Testis (tissue), 3 donors: ENCODE measurements around the gene GRM7. TPM values are rescaled to one million over a fixed set of nuclear protein-coding genes. Genes with fewer than 3 reads are reported as not detected.

ENCODE experiments used
- DNase-seq: peaks from one replicate; pipeline ENCODE4 v3.0.0-alpha.2; 2019
- H3K27ac ChIP-seq, 2 donors: fragments of 200-600 bp; sonication (generic); one replicate each; pipeline ENCODE4 v1.5.1; 2019
- H3K27me3 ChIP-seq: fragments of 200-600 bp; sonication (generic); one replicate; pipeline ENCODE4 v1.5.1; 2019
- H3K36me3 ChIP-seq: fragments of 200-600 bp; sonication (generic); one replicate; pipeline ENCODE4 v1.5.1; 2017; ENCODE audit warnings: low read depth; ENCODE audit errors: missing control alignments
- H3K4me1 ChIP-seq: fragments of 200-600 bp; sonication (generic); one replicate; pipeline ENCODE4 v1.5.1; 2019
- H3K4me3 ChIP-seq, 2 donors: fragments of 200-600 bp; sonication (generic); one replicate each; pipeline ENCODE4 v1.5.1; 2017 to 2019
- H3K9me3 ChIP-seq: fragments of 200-600 bp; sonication (generic); one replicate; pipeline ENCODE4 v1.5.1; 2017
- CTCF ChIP-seq, 3 experiments: fragments of 450-650 bp in 2 of 3; fragments of 200-600 bp in 1 of 3; sonication (generic) in 1 of 3; IDR thresholded peaks; one replicate each; pipeline ENCODE4 v1.5.1; 2016 to 2019; ENCODE audit warnings: antibody characterized with exemption in 3 of 3, mild to moderate bottlenecking in 2 of 3, moderate library complexity in 1 of 3
- POLR2A ChIP-seq: fragments of 450-650 bp; IDR thresholded peaks from one replicate; pipeline ENCODE4 v1.6.1; 2017; ENCODE audit warnings: antibody characterized with exemption, mild to moderate bottlenecking, moderate library complexity
- WGBS, 2 donors: methylation state at CpG; one replicate each; pipeline ENCODE4 v1.1.5; 2018; 5-methylcytosine and 5-hydroxymethylcytosine counted together
- intact Hi-C: fragments of 100-400 bp; cut with DNase I; formaldehyde crosslinking; loops from one replicate; pipeline ENCODE4 v1.15.1; 2023; ENCODE audit warnings: low total_unique reads
- polyA plus RNA-seq: library from polyadenylated mRNA; stranded (reverse); fragments of 350-450 nt; fragmentation: Illumina TruSeq; extraction: RNeasy Lipid Tissue Mini Kit (QIAGEN cat#74804); gene quantifications from one replicate; pipeline ENCODE4 v1.2.3, GENCODE V29; 2014; ENCODE audit warnings: low read depth, low replicate concordance; ENCODE audit not compliant: insufficient read depth
- total RNA-seq, 2 donors: library from RNA; depleted of rRNA; stranded (reverse); fragments of >200 nt; gene quantifications; one replicate each; pipeline ENCODE4 v1.2.3, GENCODE V29; 2016

The GRM7 gene
- total and polyA plus RNA-seq, 3 donors from 2014 or later = 2.0 to 3.2 (median 2.7) TPM

- Histone ChIP-seq H3K4me1 (peaks cover 7% of the 10 kb centered on the region), H3K9me3 (no peaks in the 10 kb centered on the region), H3K27me3 (no peaks in the 10 kb centered on the region), H3K4me3 (no peak overlapping the region), H3K27ac (peak overlapping the region in 1 of 2 donors; percentile 31), H3K36me3 (no peaks in the 10 kb centered on the region)
- DNase-seq = no peak
- intact Hi-C loops = no loop called here
- WGBS, 2 donors = 52 to 57% methylated on average over 1 of the region's 1 CpG
- TF ChIP-seq POLR2A (no peak), CTCF (IDR thresholded peaks at IDR 0.05) (no peak)
These were observed 822.5 kb downstream of the GRM7 start for GRCh38 chr3:7683426-7683825.

- 39 to 70% methylated on average over 1 of the region's 1 CpG for WGBS, 2 donors
These were observed 823.3 kb downstream of the GRM7 start for GRCh38 chr3:7684182-7684715.

GRCh38 chr3:7687428-7688147 lies 826.7 kb downstream of the GRM7 start:
- DNase-seq = no peak
- Histone ChIP-seq H3K27me3 (no peaks in the 10 kb centered on the region), H3K4me1 (peaks cover 5% of the 10 kb centered on the region), H3K9me3 (no peaks in the 10 kb centered on the region), H3K27ac (no peak overlapping the region), H3K4me3 (no peak overlapping the region), H3K36me3 (no peaks in the 10 kb centered on the region)
- TF ChIP-seq CTCF (IDR thresholded peaks at IDR 0.05) (no peak), POLR2A (no peak)
- intact Hi-C loops = no loop called here
- WGBS, 2 donors = 90 to 94% methylated on average over 6 of the region's 6 CpGs

More at GRCh38 chr3:7684182-7684715, 823.3 kb downstream of the GRM7 start:
- peaks cover 7% of the 10 kb centered on the region for H3K4me1 ChIP-seq
- no peaks in the 10 kb centered on the region for H3K9me3 ChIP-seq
- TF ChIP-seq POLR2A = no peak
- TF ChIP-seq CTCF (IDR thresholded peaks at IDR 0.05) = no peak
- no peak for DNase-seq
- no peaks in the 10 kb centered on the region for H3K36me3 ChIP-seq
- H3K27ac ChIP-seq = no peak overlapping the region
- no peaks in the 10 kb centered on the region for H3K27me3 ChIP-seq
- intact Hi-C loops = no loop called here
- no peak overlapping the region for H3K4me3 ChIP-seq

- 89 to 91% methylated on average over 3 of the region's 3 CpGs for WGBS, 2 donors
- Histone ChIP-seq H3K36me3 (no peaks in the 10 kb centered on the region), H3K27ac (no peak overlapping the region), H3K4me3 (no peak overlapping the region), H3K27me3 (no peaks in the 10 kb centered on the region), H3K9me3 (no peaks in the 10 kb centered on the region), H3K4me1 (no peaks in the 10 kb centered on the region)
- no peak for TF ChIP-seq CTCF (IDR thresholded peaks at IDR 0.05)
- TF ChIP-seq POLR2A = no peak
- DNase-seq = no peak
- intact Hi-C loops = no loop called here
These were observed 832.0 kb downstream of the GRM7 start for GRCh38 chr3:7692866-7693265.

GRCh38 chr3:7693976-7694375 lies 833.1 kb downstream of the GRM7 start:
- no peaks in the 10 kb centered on the region for H3K9me3 ChIP-seq
- no peaks in the 10 kb centered on the region for H3K36me3 ChIP-seq
- no peak for DNase-seq
- no peak overlapping the region for H3K4me3 ChIP-seq
- H3K4me1 ChIP-seq = no peaks in the 10 kb centered on the region
- intact Hi-C loops = no loop called here
- 91 to 95% methylated on average over 2 of the region's 2 CpGs for WGBS, 2 donors
- no peaks in the 10 kb centered on the region for H3K27me3 ChIP-seq
- TF ChIP-seq CTCF (IDR thresholded peaks at IDR 0.05) (no peak), POLR2A (no peak)
- H3K27ac ChIP-seq = no peak overlapping the region
